ENCODE data around the gene TMEM132D.

The TMEM132D gene

DNA sequence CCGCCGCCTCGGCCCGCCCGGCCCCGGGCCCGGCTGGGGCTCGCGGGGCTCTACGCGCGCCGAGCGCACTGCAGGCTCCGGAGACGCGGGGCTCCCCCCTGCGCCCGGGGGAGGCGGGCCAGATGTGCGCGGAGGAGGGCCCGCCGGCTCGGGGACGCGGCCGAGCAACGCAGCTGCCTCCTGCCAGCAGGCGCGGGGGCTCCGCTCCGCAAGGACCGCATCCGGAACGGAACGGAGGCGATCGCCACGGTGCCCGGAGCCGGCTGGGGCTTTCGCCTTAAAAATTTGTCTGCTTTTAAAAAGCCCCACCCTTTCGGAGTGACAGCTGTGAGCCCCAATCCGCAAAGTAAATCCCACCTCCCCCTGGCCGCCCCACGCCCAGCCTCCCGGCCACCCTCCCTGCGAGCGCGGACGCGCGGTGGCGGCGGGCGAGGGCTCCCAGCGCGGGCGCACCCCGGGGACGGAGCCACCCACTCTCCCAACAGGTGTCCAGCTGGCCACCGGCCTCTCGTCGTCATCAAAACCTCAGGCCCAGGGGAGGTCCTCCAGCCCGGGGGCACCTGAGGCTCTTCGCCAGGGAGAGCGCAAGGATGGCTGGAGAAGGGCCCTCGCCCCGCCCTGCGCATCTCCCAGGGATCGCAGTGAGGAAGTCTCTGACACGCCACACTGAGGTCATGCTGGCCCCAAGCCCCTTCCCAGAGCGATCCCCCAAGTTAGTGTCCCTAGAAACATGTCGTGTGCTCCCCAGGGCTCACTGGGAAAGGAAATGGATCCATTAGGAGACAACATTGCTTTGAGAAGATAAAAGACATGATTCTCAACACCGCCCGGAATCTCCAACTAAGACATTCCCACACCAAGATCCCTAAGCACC is at the start of gene TMEM132D:
Gene TMEM132D, minus strand, starts transcription at position 70 of the 874 bp plus-strand sequence.
- DNase-seq (ENCODE audit: extremely low spot score): no peak
- TF ChIP-seq, protein P1, sequence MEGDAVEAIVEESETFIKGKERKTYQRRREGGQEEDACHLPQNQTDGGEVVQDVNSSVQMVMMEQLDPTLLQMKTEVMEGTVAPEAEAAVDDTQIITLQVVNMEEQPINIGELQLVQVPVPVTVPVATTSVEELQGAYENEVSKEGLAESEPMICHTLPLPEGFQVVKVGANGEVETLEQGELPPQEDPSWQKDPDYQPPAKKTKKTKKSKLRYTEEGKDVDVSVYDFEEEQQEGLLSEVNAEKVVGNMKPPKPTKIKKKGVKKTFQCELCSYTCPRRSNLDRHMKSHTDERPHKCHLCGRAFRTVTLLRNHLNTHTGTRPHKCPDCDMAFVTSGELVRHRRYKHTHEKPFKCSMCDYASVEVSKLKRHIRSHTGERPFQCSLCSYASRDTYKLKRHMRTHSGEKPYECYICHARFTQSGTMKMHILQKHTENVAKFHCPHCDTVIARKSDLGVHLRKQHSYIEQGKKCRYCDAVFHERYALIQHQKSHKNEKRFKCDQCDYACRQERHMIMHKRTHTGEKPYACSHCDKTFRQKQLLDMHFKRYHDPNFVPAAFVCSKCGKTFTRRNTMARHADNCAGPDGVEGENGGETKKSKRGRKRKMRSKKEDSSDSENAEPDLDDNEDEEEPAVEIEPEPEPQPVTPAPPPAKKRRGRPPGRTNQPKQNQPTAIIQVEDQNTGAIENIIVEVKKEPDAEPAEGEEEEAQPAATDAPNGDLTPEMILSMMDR (IDR thresholded peaks at IDR 0.05; ENCODE audit: control extremely low read depth, extremely low read depth, low read depth, missing control alignments): no peak
- ChIA-PET CTCF (interaction anchor here (1.8 kb wide), 1 partner anchor 11 kb away, joined by 4 read pairs; no protein-coding TSS in a partner anchor), POLR2A (no interaction called here)

DNA sequence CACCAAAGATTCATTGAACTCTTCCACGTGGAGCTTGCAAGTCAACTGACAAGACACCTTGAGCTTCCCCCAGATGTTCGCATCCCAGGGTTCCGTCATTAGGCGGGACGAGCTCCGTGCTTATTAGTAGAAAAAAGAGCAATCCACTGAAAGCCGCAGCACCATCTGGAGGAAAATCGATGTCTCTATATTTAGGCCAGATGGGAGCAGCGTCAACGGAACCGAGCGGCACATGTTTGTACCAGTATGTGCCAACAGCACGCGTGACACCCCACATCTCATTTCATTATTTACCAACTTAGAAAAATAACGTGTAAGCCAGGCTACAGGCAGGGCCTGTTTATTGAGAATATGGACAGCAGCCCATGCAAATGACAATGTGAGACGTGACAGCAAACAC is 45.8 kb upstream of the TMEM132D start:
- POLR2A ChIA-PET: no interaction called here
- DNase-seq (ENCODE audit: extremely low spot score): no peak

DNA sequence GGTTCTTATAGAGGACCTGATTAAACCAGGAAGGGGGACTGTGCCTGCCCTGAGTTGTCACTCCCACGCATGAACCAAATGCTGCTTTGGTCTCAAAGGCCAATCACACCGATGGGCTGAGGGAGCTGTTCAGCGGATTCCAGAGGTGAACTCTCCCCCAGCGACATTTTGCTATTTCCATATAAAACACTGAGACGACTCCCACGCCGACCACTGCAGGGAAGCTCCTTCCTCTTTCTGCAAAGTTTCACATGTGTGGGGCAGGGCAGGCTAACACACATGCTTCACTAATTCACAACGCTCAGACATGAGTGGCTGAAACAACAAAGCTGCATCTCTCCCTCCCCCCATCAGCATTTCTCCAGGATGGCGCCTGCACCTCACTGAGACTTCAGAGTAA is 37.8 kb upstream of the TMEM132D start:
- no peak for DNase-seq (ENCODE audit: extremely low spot score)
- POLR2A ChIA-PET: no interaction called here
- TF ChIP-seq, protein P1 (IDR thresholded peaks at IDR 0.05; ENCODE audit: control extremely low read depth, extremely low read depth, low read depth, missing control alignments): no peak
- CTCF ChIA-PET: no interaction called here

More for the DNA sequence above, 45.8 kb upstream of the TMEM132D start:
- TF ChIP-seq, protein P1 (IDR thresholded peaks at IDR 0.05; ENCODE audit: control extremely low read depth, extremely low read depth, low read depth, missing control alignments): no peak
- CTCF ChIA-PET: no interaction called here

DNA sequence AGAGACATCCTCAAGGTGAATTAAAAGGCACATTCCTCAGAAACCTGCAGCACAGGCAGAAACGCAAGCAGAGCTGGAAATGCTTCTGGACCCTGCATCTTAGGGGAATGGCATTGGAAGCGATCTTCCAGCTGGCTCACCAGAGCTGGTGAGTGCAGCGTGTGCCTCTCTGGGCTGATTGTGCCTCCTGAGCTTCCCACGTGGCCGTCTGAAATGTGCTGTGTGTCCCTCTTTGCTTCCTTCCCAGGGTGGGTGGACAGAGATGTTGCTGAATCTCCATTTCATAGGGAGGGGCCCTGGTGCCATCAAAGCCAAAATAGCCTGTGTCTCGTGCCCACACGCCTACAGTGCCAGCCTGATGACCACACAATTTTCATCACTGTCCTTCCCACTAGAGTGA is 34.3 kb upstream of the TMEM132D start:
- ChIA-PET POLR2A (no interaction called here), CTCF (no interaction called here)
- no peak for DNase-seq (ENCODE audit: extremely low spot score)
- TF ChIP-seq, protein P1 (IDR thresholded peaks at IDR 0.05; ENCODE audit: control extremely low read depth, extremely low read depth, low read depth, missing control alignments): no peak

DNA sequence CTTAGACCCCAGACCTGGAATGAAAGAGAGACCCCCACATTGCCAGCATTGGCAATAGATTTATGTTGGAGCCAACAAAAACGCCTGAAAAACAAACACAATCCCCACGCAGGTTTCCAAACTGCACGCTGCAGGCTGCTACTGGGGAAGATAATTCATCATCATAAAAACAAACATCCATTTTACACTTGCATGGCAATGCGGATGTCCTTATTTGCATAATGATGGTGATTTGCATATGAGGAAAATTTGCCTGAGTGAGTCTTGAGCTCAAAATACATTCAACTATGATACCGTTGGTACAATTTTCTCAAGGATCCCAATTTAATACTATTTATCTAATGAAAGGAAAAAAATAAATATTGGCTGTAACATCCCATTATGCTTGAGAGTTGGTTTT is 33.6 kb upstream of the TMEM132D start:
- ChIA-PET POLR2A (no interaction called here), CTCF (no interaction called here)
- no peak for DNase-seq (ENCODE audit: extremely low spot score)
- TF ChIP-seq, protein P1 (IDR thresholded peaks at IDR 0.05; ENCODE audit: control extremely low read depth, extremely low read depth, low read depth, missing control alignments): no peak

DNA sequence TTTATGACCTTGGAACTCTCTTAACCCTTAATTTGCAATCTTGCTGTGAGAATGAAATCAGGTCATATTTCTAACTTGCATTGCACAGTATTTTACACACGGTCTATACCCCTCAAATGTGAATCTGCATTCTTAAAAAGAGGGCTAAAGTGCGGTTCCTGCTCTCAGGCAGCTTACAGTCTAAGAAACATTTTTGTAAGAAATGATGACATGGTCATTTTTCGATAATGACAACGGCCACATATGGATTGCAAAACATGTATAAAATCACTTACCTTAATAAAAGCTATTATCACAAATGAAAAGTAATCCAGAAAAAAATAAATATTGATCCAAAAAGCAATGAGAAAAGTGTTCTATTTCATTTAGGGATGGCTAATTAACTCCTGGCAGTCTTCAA is 24.8 kb upstream of the TMEM132D start:
- TF ChIP-seq, protein P1 (IDR thresholded peaks at IDR 0.05; ENCODE audit: control extremely low read depth, extremely low read depth, low read depth, missing control alignments): no peak
- CTCF ChIA-PET: no interaction called here
- no peak for DNase-seq (ENCODE audit: extremely low spot score)
- POLR2A ChIA-PET: no interaction called here

Measured in GM10248 (cell line).